HepG2 (cell line): ENCODE data around the gene EPO. TPM values are rescaled to one million over a fixed set of nuclear protein-coding genes. Genes with fewer than 3 reads are reported as not detected.

Source experiments
- ATM ChIP-seq: fragments of 450-650 bp; IDR thresholded peaks from 2 replicates; pipeline ENCODE4 v1.7.1; 2017; ENCODE audit warnings: mild to moderate bottlenecking, borderline replicate concordance
- ERF ChIP-seq: IDR thresholded peaks from 2 replicates; pipeline ENCODE4 v1.6.1; 2018; ENCODE audit warnings: missing biosample characterization, missing genetic modification reagents
- MAFG ChIP-seq: sonication (generic); formaldehyde crosslinking; IDR thresholded peaks from 2 replicates; pipeline ENCODE4 v1.5.1; 2020; ENCODE audit warnings: mild to moderate bottlenecking, missing genetic modification reagents
- NKX3-1 ChIP-seq: sonication (generic); formaldehyde crosslinking; IDR thresholded peaks from 2 replicates; pipeline ENCODE4 v1.5.0; 2020; ENCODE audit warnings: missing genetic modification reagents
- RAD21 ChIP-seq: fragments of 450-650 bp; formaldehyde crosslinking; IDR thresholded peaks from 2 replicates; pipeline ENCODE4 v1.5.0; 2020; ENCODE audit warnings: mild to moderate bottlenecking
- RCOR2 ChIP-seq: IDR thresholded peaks from 2 replicates; pipeline ENCODE4 v1.6.1; 2016; ENCODE audit warnings: missing biosample characterization, missing genetic modification reagents
- TAF15 ChIP-seq: fragments of 200-400 bp; formaldehyde crosslinking; IDR thresholded peaks from one replicate; pipeline ENCODE4 v1.6.1; 2018; ENCODE audit warnings: mild to moderate bottlenecking, low read depth, low read length; ENCODE audit not compliant: poor library complexity, severe bottlenecking
- ZFY ChIP-seq: sonication (generic); formaldehyde crosslinking; IDR thresholded peaks from 2 replicates; pipeline ENCODE4 v1.4.0; 2020; ENCODE audit warnings: missing genetic modification reagents
- ZNF383 ChIP-seq: sonication (generic); formaldehyde crosslinking; IDR thresholded peaks from 2 replicates; pipeline ENCODE4 v1.4.0; 2020; ENCODE audit warnings: missing genetic modification reagents, mild to moderate bottlenecking, borderline replicate concordance
- ZNF713 ChIP-seq: sonication (generic); formaldehyde crosslinking; IDR thresholded peaks from 2 replicates; pipeline ENCODE4 v1.4.0; 2020; ENCODE audit warnings: mild to moderate bottlenecking, missing genetic modification reagents
- ZNF773 ChIP-seq: sonication (generic); formaldehyde crosslinking; IDR thresholded peaks from 2 replicates; pipeline ENCODE4 v1.4.0; 2020; ENCODE audit warnings: missing genetic modification reagents, borderline replicate concordance
- polyA plus RNA-seq, 8 experiments: library from polyadenylated mRNA; depleted of rRNA in 3 of 8; stranded (reverse) in 7 of 8; unstranded in 1 of 8; fragments of >200 nt; fragmentation: Illumina TruSeq in 4 of 8; extraction: Trizol in 4 of 8; gene quantifications; 2 replicates each; pipeline versions ENCODE4 v1.2.1 to v1.2.3, GENCODE V29; 2011 to 2016; ENCODE audit warnings: low read depth in 4 of 8, missing spikeins in 1 of 8, mixed read lengths in 1 of 8; ENCODE audit not compliant: insufficient read depth in 1 of 8
- total RNA-seq, 5 experiments: library from RNA; depleted of rRNA; stranded (reverse); fragments of >200 nt; fragmentation: Illumina TruSeq; extraction: Trizol; gene quantifications; 2 replicates each; pipeline ENCODE4 v1.2.3, GENCODE V29; 2016; ENCODE audit warnings: low read depth in 1 of 5
- TF ChIP-seq, protein P1 (sequence below): sonication (generic); formaldehyde crosslinking; IDR thresholded peaks from 2 replicates; pipeline ENCODE4 v1.4.0; 2020; ENCODE audit warnings: missing genetic modification reagents
- TF ChIP-seq, protein P2 (sequence below): sonication (generic); formaldehyde crosslinking; IDR thresholded peaks from 2 replicates; pipeline ENCODE4 v1.8.0; 2022; ENCODE audit warnings: mild to moderate bottlenecking, missing genetic modification reagents, borderline replicate concordance
- TF ChIP-seq, protein P3 (sequence below): sonication (generic); formaldehyde crosslinking; conservative IDR thresholded peaks from 2 replicates; pipeline ENCODE4 v1.5.0; 2020; ENCODE audit warnings: missing genetic modification reagents
- TF ChIP-seq, protein P4 (sequence below): sonication (generic); formaldehyde crosslinking; IDR thresholded peaks from 2 replicates; pipeline ENCODE4 v1.8.1; 2023; ENCODE audit warnings: mild to moderate bottlenecking, missing genetic modification reagents
- TF ChIP-seq, protein P5 (sequence below): sonication (generic); formaldehyde crosslinking; IDR thresholded peaks from 2 replicates; pipeline ENCODE4 v1.5.1; 2020; ENCODE audit warnings: missing genetic modification reagents, mild to moderate bottlenecking, borderline replicate concordance
- TF ChIP-seq, protein P6 (sequence below): IDR thresholded peaks from 2 replicates; pipeline ENCODE4 v1.6.1; 2016; ENCODE audit warnings: low read depth, borderline replicate concordance

The EPO gene
- total and polyA plus RNA-seq, 2 of the 13 experiments (the other 11 are each of a cell fraction or from before 2014, with no cell fraction given), result 10.3 to 25.7 TPM

DNA sequence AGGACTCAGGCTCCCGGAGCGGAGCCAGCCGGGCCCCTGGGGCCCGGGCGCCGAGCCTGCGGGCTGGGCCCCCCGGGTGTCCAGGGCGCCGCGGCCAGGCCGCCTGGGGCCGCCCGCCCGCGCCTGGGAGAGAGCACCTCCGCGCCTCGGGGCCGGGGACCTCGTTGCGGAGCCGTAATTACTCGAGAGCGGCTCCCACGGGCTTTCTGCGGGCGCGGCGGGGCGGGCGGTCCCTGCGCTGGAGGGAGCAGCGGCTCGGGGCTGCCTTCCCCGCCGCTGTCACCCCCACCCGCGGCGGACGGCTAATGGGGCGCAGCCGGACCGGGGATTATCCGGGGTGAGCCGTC is 45.2 kb upstream of the EPO start (continued):
- TF ChIP-seq, protein P1, sequence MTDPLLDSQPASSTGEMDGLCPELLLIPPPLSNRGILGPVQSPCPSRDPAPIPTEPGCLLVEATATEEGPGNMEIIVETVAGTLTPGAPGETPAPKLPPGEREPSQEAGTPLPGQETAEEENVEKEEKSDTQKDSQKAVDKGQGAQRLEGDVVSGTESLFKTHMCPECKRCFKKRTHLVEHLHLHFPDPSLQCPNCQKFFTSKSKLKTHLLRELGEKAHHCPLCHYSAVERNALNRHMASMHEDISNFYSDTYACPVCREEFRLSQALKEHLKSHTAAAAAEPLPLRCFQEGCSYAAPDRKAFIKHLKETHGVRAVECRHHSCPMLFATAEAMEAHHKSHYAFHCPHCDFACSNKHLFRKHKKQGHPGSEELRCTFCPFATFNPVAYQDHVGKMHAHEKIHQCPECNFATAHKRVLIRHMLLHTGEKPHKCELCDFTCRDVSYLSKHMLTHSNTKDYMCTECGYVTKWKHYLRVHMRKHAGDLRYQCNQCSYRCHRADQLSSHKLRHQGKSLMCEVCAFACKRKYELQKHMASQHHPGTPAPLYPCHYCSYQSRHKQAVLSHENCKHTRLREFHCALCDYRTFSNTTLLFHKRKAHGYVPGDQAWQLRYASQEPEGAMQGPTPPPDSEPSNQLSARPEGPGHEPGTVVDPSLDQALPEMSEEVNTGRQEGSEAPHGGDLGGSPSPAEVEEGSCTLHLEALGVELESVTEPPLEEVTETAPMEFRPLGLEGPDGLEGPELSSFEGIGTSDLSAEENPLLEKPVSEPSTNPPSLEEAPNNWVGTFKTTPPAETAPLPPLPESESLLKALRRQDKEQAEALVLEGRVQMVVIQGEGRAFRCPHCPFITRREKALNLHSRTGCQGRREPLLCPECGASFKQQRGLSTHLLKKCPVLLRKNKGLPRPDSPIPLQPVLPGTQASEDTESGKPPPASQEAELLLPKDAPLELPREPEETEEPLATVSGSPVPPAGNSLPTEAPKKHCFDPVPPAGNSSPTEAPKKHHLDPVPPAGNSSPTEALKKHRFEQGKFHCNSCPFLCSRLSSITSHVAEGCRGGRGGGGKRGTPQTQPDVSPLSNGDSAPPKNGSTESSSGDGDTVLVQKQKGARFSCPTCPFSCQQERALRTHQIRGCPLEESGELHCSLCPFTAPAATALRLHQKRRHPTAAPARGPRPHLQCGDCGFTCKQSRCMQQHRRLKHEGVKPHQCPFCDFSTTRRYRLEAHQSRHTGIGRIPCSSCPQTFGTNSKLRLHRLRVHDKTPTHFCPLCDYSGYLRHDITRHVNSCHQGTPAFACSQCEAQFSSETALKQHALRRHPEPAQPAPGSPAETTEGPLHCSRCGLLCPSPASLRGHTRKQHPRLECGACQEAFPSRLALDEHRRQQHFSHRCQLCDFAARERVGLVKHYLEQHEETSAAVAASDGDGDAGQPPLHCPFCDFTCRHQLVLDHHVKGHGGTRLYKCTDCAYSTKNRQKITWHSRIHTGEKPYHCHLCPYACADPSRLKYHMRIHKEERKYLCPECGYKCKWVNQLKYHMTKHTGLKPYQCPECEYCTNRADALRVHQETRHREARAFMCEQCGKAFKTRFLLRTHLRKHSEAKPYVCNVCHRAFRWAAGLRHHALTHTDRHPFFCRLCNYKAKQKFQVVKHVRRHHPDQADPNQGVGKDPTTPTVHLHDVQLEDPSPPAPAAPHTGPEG (CRISPR knock-in tag), result 0 out of 2 replicates have a peak, but pooled peaks have one; percentile 34
- TF ChIP-seq NKX3-1 (CRISPR knock-in tag) (no peak), ERF (CRISPR knock-in tag) (no peak), TAF15 (no peak), ZNF713 (CRISPR knock-in tag) (no peak), RAD21 (CRISPR knock-in tag) (0 out of 2 replicates have a peak, but pooled peaks have one; percentile 7), ZNF773 (no peak), RCOR2 (CRISPR knock-in tag) (no peak), ZNF383 (no peak), MAFG (no peak), ZFY (no peak), ATM (no peak)
- TF ChIP-seq, protein P2, sequence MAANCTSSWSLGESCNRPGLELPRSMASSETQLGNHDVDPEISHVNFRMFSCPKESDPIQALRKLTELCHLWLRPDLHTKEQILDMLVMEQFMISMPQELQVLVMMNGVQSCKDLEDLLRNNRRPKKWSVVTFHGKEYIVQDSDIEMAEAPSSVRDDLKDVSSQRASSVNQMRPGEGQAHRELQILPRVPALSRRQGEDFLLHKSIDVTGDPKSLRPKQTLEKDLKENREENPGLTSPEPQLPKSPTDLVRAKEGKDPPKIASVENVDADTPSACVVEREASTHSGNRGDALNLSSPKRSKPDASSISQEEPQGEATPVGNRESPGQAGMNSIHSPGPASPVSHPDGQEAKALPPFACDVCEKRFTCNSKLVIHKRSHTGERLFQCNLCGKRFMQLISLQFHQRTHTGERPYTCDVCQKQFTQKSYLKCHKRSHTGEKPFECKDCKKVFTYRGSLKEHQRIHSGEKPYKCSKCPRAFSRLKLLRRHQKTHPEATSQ (CRISPR knock-in tag), result no peak
- TF ChIP-seq, protein P3, sequence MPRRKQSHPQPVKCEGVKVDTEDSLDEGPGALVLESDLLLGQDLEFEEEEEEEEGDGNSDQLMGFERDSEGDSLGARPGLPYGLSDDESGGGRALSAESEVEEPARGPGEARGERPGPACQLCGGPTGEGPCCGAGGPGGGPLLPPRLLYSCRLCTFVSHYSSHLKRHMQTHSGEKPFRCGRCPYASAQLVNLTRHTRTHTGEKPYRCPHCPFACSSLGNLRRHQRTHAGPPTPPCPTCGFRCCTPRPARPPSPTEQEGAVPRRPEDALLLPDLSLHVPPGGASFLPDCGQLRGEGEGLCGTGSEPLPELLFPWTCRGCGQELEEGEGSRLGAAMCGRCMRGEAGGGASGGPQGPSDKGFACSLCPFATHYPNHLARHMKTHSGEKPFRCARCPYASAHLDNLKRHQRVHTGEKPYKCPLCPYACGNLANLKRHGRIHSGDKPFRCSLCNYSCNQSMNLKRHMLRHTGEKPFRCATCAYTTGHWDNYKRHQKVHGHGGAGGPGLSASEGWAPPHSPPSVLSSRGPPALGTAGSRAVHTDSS (CRISPR knock-in tag), result no peak
- TF ChIP-seq, protein P4, sequence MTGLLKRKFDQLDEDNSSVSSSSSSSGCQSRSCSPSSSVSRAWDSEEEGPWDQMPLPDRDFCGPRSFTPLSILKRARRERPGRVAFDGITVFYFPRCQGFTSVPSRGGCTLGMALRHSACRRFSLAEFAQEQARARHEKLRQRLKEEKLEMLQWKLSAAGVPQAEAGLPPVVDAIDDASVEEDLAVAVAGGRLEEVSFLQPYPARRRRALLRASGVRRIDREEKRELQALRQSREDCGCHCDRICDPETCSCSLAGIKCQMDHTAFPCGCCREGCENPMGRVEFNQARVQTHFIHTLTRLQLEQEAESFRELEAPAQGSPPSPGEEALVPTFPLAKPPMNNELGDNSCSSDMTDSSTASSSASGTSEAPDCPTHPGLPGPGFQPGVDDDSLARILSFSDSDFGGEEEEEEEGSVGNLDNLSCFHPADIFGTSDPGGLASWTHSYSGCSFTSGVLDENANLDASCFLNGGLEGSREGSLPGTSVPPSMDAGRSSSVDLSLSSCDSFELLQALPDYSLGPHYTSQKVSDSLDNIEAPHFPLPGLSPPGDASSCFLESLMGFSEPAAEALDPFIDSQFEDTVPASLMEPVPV (CRISPR knock-in tag), result no peak
- TF ChIP-seq, protein P5, sequence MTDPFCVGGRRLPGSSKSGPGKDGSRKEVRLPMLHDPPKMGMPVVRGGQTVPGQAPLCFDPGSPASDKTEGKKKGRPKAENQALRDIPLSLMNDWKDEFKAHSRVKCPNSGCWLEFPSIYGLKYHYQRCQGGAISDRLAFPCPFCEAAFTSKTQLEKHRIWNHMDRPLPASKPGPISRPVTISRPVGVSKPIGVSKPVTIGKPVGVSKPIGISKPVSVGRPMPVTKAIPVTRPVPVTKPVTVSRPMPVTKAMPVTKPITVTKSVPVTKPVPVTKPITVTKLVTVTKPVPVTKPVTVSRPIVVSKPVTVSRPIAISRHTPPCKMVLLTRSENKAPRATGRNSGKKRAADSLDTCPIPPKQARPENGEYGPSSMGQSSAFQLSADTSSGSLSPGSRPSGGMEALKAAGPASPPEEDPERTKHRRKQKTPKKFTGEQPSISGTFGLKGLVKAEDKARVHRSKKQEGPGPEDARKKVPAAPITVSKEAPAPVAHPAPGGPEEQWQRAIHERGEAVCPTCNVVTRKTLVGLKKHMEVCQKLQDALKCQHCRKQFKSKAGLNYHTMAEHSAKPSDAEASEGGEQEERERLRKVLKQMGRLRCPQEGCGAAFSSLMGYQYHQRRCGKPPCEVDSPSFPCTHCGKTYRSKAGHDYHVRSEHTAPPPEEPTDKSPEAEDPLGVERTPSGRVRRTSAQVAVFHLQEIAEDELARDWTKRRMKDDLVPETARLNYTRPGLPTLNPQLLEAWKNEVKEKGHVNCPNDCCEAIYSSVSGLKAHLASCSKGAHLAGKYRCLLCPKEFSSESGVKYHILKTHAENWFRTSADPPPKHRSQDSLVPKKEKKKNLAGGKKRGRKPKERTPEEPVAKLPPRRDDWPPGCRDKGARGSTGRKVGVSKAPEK (CRISPR knock-in tag), result no peak
- TF ChIP-seq, protein P6, sequence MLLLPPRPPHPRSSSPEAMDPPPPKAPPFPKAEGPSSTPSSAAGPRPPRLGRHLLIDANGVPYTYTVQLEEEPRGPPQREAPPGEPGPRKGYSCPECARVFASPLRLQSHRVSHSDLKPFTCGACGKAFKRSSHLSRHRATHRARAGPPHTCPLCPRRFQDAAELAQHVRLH (CRISPR knock-in tag), result no peak
